HG03175 (cell line): ENCODE measurements around the gene PSMA2.

ENCODE experiments used
- ATAC-seq: cut with Tn5 transposase; IDR thresholded peaks from one replicate; pipeline ENCODE4 v1.9.1; 2021; ENCODE audit warnings: mild to moderate bottlenecking, moderate library complexity; ENCODE audit not compliant: unreplicated experiment

The PSMA2 gene

GRCh38 chr7:42940985-42941847 is 9.2 kb upstream of the PSMA2 start:
- peak; percentile 74 for ATAC-seq

- ATAC-seq = no peak
These were observed 7.7 kb upstream of the PSMA2 start for GRCh38 chr7:42939457-42940240.

- no peak for ATAC-seq
These were observed 3.9 kb upstream of the PSMA2 start for GRCh38 chr7:42935861-42936260.

- ATAC-seq = no peak
These were observed 2.3 kb upstream of the PSMA2 start for GRCh38 chr7:42934291-42934690.

GRCh38 chr7:42932811-42933591 is 1.0 kb upstream of the PSMA2 start:
- no peak for ATAC-seq

- ATAC-seq = no peak
These were observed 534 bp downstream of the PSMA2 start for GRCh38 chr7:42931447-42931833.

GRCh38 chr7:42930889-42931288 is 1.1 kb downstream of the PSMA2 start:
- ATAC-seq = no peak

- no peak for ATAC-seq
These were observed 2.5 kb downstream of the PSMA2 start for GRCh38 chr7:42929449-42929848.

- no peak for ATAC-seq
These were observed 3.2 kb downstream of the PSMA2 start for GRCh38 chr7:42928754-42929153.

GRCh38 chr7:42926204-42926603 is 5.8 kb downstream of the PSMA2 start:
- no peak for ATAC-seq

- no peak for ATAC-seq
These were observed 6.3 kb downstream of the PSMA2 start for GRCh38 chr7:42925630-42926029.

- ATAC-seq = no peak
These were observed 7.6 kb downstream of the PSMA2 start for GRCh38 chr7:42924223-42924838.

GRCh38 chr7:42922017-42922753 is 9.8 kb downstream of the PSMA2 start:
- no peak for ATAC-seq

GRCh38 chr7:42915356-42915755 is 16.6 kb downstream of the PSMA2 start:
- no peak for ATAC-seq

GRCh38 chr7:42914421-42915045 is 17.4 kb downstream of the PSMA2 start:
- no peak for ATAC-seq

GRCh38 chr7:42914009-42914408 is 18.0 kb downstream of the PSMA2 start:
- no peak for ATAC-seq

GRCh38 chr7:42913591-42913990 is 18.4 kb downstream of the PSMA2 start:
- ATAC-seq = no peak

- peak; percentile 86 for ATAC-seq
These were observed 20.2 kb downstream of the PSMA2 start, which contains the start of gene C7orf25 for GRCh38 chr7:42911454-42912447. C7orf25 (minus strand) TSS chr7:42912070; CDS start chr7:42910900, 1,170 bp downstream.
